WI38 (cell line): Measurements from ENCODE around the gene PGA3.

ENCODE experiments used
- H3K4me3 ChIP-seq: 2 replicates; pipeline ENCODE4 v1.5.1; 2011; ENCODE audit warnings: low read depth, mild to moderate bottlenecking, control low read depth, low read length
- CTCF ChIP-seq: IDR thresholded peaks from 2 replicates; pipeline ENCODE4 v1.5.1; 2012; ENCODE audit warnings: low read depth, mild to moderate bottlenecking, control low read depth, low read length

The PGA3 gene

DNA sequence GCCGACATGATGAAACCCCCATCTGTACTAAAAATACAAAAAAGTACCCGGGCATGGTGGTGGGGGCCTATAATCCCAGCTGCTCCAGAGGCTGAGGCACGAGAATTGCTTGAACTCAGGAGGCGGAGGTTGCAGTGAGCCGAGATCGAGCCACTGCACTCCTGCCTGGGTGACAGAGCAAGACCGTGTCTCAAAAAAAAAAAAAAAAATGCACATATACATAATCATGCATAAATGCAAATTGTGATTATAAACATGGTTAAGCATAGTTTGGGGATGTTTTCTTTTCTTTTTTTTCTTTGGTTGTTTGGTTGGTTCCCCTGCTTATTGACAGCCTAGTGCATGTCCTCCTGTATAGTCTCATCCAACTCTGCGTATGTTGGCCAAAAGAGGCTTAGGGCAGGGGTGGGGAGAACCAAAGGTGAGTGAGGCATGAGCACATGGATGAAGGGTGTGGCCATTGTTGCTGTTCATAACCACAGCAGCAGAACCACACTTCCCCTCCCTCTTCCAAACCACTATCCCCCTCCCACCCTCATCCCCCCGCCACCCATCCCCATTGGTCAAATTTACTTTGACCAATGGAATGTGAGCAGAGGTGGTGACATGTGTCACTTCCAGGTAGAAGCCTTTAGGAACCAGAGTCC, 35.1 kb upstream of the PGA3 start:
- TF ChIP-seq CTCF = no peak

DNA sequence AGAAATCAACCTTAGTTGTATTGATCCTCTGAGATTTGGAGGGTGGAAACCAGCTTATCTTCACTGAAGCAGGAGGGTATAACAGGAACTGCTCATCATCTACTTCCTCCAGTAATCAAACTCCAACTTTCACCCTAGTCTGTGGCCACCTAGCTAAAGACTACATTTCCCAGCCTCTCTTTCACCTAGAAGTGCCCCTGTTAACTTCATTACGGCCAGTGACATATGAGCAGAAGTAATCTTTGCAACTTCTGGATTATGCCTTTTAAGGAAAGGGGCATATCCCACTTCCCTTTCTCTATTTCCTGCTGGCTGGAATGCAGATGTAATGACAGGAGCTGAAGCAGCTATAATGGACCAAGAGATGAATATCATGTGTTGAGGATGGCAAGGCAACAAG, 34.5 kb upstream of the PGA3 start:
- H3K4me3 ChIP-seq = no peak overlapping the region
- no peak for TF ChIP-seq CTCF

More for the DNA sequence above, 35.1 kb upstream of the PGA3 start:
- no peak overlapping the region for H3K4me3 ChIP-seq

GRCh38 chr11:61170566-61170965, 32.7 kb upstream of the PGA3 start:
- no peak overlapping the region for H3K4me3 ChIP-seq
- no peak for TF ChIP-seq CTCF

DNA sequence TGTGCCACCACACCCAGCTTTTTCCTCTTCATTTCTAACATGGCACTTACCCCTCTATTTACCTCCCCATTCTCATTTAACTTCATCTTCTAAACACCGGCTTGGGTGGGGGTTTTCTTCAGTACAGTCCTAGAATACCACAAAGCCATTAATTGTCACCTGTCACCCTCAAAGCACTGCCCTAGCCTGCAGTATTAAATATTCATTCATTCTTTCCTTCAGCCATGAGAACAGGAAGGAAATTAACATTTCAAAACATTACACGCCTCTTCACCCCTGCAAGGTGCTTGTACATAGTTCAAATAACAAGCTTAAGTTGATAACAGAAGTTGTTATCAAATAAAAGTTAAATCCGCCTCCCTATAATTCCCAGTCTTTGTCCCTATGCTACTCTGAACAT, 31.4 kb upstream of the PGA3 start:
- no peak for TF ChIP-seq CTCF

DNA sequence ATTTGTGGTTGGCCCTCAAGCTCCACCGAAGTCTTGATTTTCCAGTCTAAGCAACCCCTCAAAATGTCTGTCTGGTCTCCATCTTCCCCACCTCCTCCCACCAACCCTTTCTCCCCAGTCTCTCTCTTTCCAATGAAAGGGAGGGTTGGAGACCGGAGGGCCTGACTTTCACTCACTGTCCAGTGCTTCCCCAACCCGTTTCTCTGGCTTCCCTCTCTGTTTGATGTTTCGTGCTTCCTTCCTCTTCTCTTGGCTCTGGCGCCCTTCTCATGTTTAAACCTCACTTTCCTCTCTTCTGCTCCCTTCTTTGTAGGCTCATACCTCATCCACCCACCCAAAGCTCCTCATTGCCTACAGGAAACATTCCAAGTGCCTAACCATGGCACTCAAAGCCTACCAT, 31.0 kb upstream of the PGA3 start:
- no peak for TF ChIP-seq CTCF
- no peak overlapping the region for H3K4me3 ChIP-seq

More for the DNA sequence above, 31.4 kb upstream of the PGA3 start:
- H3K4me3 ChIP-seq = no peak overlapping the region

- no peak for TF ChIP-seq CTCF
- H3K4me3 ChIP-seq = no peak overlapping the region
Observed at GRCh38 chr11:61172888-61173287, 30.4 kb upstream of the PGA3 start.

DNA sequence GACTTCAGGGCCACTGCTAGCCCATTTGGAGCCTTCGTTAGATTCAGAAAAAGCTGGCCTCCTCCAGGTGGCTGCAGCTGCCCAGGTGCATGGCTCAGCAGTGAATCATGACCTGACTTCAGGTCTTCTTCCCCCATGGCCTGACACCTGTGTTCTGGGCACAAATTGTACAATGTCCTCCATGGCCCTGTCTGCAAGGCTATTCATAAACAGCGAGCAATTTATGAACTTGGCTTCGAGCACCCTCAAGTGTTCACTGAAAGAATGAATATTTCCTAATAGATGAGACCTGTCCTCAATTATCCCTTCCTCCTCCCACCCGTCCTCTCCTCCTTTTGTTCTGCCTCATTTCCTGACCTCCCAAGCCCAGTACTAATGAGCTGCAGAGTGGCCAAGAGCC, 29.9 kb upstream of the PGA3 start:
- H3K4me3 ChIP-seq = no peak overlapping the region
- no peak for TF ChIP-seq CTCF
